ENCODE measurements around the gene FAM83B.

The FAM83B gene

GRCh38 chr6:54873599-54873998, 27.0 kb downstream of the FAM83B start:
- no peak overlapping the region for H2AFZ ChIP-seq (ENCODE audit: low read depth)
- no peak overlapping the region for H3K4me2 ChIP-seq
- no peaks in the 10 kb centered on the region for H3K27me3 ChIP-seq (ENCODE audit: insufficient read depth, low read depth)
- no peaks in the 10 kb centered on the region for H4K20me1 ChIP-seq (ENCODE audit: insufficient read depth)
- no peaks in the 10 kb centered on the region for H3K36me3 ChIP-seq (ENCODE audit: insufficient read depth)
- no peak for TF ChIP-seq CTCF (conservative IDR thresholded peaks at IDR 0.05; ENCODE audit: low read depth, low read length)
- no peak overlapping the region for H3K4me3 ChIP-seq (IDR thresholded peaks at IDR 0.05; ENCODE audit: insufficient read depth, low read depth, low read length)
- H3K4me1 ChIP-seq (ENCODE audit: low read depth, poor library complexity, severe bottlenecking), result no peaks in the 10 kb centered on the region
- H3K9ac ChIP-seq, result no peak overlapping the region
- H3K27ac ChIP-seq, result no peak overlapping the region
- H3K79me2 ChIP-seq (ENCODE audit: insufficient read depth, low read depth), result no peaks in the 10 kb centered on the region

GRCh38 chr6:54874349-54875048, 27.9 kb downstream of the FAM83B start:
- Histone ChIP-seq H3K4me2 (no peak overlapping the region), H2AFZ (ENCODE audit: low read depth) (no peak overlapping the region), H3K36me3 (ENCODE audit: insufficient read depth) (no peaks in the 10 kb centered on the region), H3K79me2 (ENCODE audit: insufficient read depth, low read depth) (no peaks in the 10 kb centered on the region), H3K4me3 (IDR thresholded peaks at IDR 0.05; ENCODE audit: insufficient read depth, low read depth, low read length) (no peak overlapping the region), H4K20me1 (ENCODE audit: insufficient read depth) (no peaks in the 10 kb centered on the region), H3K27ac (no peak overlapping the region), H3K9ac (no peak overlapping the region), H3K27me3 (ENCODE audit: insufficient read depth, low read depth) (no peaks in the 10 kb centered on the region), H3K4me1 (ENCODE audit: low read depth, poor library complexity, severe bottlenecking) (no peaks in the 10 kb centered on the region)
- TF ChIP-seq CTCF (conservative IDR thresholded peaks at IDR 0.05; ENCODE audit: low read depth, low read length), result no peak

- no peak for TF ChIP-seq CTCF (conservative IDR thresholded peaks at IDR 0.05; ENCODE audit: low read depth, low read length)
- no peak overlapping the region for H3K9ac ChIP-seq
- no peaks in the 10 kb centered on the region for H3K79me2 ChIP-seq (ENCODE audit: insufficient read depth, low read depth)
- no peaks in the 10 kb centered on the region for H3K27me3 ChIP-seq (ENCODE audit: insufficient read depth, low read depth)
- H3K4me3 ChIP-seq (IDR thresholded peaks at IDR 0.05; ENCODE audit: insufficient read depth, low read depth, low read length), result no peak overlapping the region
- no peaks in the 10 kb centered on the region for H3K4me1 ChIP-seq (ENCODE audit: low read depth, poor library complexity, severe bottlenecking)
- H3K27ac ChIP-seq, result no peak overlapping the region
- no peak overlapping the region for H2AFZ ChIP-seq (ENCODE audit: low read depth)
- H3K36me3 ChIP-seq (ENCODE audit: insufficient read depth), result no peaks in the 10 kb centered on the region
- H4K20me1 ChIP-seq (ENCODE audit: insufficient read depth), result no peaks in the 10 kb centered on the region
- H3K4me2 ChIP-seq, result no peak overlapping the region
Measured at GRCh38 chr6:54875539-54875938, 29.0 kb downstream of the FAM83B start.

GRCh38 chr6:54876365-54876764, 29.8 kb downstream of the FAM83B start:
- no peaks in the 10 kb centered on the region for H3K79me2 ChIP-seq (ENCODE audit: insufficient read depth, low read depth)
- H3K27me3 ChIP-seq (ENCODE audit: insufficient read depth, low read depth), result no peaks in the 10 kb centered on the region
- no peak for TF ChIP-seq CTCF (conservative IDR thresholded peaks at IDR 0.05; ENCODE audit: low read depth, low read length)
- no peaks in the 10 kb centered on the region for H3K36me3 ChIP-seq (ENCODE audit: insufficient read depth)
- H3K4me3 ChIP-seq (IDR thresholded peaks at IDR 0.05; ENCODE audit: insufficient read depth, low read depth, low read length), result no peak overlapping the region
- no peaks in the 10 kb centered on the region for H4K20me1 ChIP-seq (ENCODE audit: insufficient read depth)
- H3K4me1 ChIP-seq (ENCODE audit: low read depth, poor library complexity, severe bottlenecking), result no peaks in the 10 kb centered on the region
- H3K27ac ChIP-seq, result no peak overlapping the region
- H3K9ac ChIP-seq, result no peak overlapping the region
- H3K4me2 ChIP-seq, result no peak overlapping the region
- no peak overlapping the region for H2AFZ ChIP-seq (ENCODE audit: low read depth)

Measured in KMS-11 (cell line).